NT2/D1 (cell line): ENCODE measurements around the gene SCUBE3.

Experiments
- DNase-seq: peaks from one replicate; pipeline ENCODE4 v3.0.0-alpha.2; 2011; ENCODE audit warnings: low read depth, low spot score
- H3K27me3 ChIP-seq: 2 replicates; pipeline ENCODE4 v1.6.0; 2011; ENCODE audit warnings: mild to moderate bottlenecking; ENCODE audit not compliant: insufficient read length, insufficient read depth
- H3K36me3 ChIP-seq: 2 replicates; pipeline ENCODE4 v1.6.1; 2011; ENCODE audit warnings: mild to moderate bottlenecking, low read length, mixed read lengths; ENCODE audit not compliant: insufficient read depth, insufficient read length
- H3K4me1 ChIP-seq: 2 replicates; pipeline ENCODE4 v1.5.1; 2011; ENCODE audit not compliant: insufficient read depth, insufficient read length
- H3K4me3 ChIP-seq: 2 replicates; pipeline ENCODE4 v1.5.1; 2011; ENCODE audit warnings: low read depth; ENCODE audit not compliant: insufficient read length
- H3K9ac ChIP-seq: 2 replicates; pipeline ENCODE4 v1.6.0; 2011; ENCODE audit warnings: low read depth; ENCODE audit not compliant: insufficient read length
- H3K9me3 ChIP-seq: 2 replicates; pipeline ENCODE4 v1.5.1; 2011; ENCODE audit warnings: mild to moderate bottlenecking, low read length; ENCODE audit not compliant: insufficient read depth
- SUZ12 ChIP-seq: IDR thresholded peaks from 2 replicates; pipeline ENCODE4 v1.6.1; 2011; ENCODE audit not compliant: insufficient read length, insufficient read depth; ENCODE audit errors: extremely low read depth
- YY1 ChIP-seq: IDR thresholded peaks from 2 replicates; pipeline ENCODE4 v1.6.1; 2011; ENCODE audit not compliant: insufficient read length, insufficient read depth
- ZNF274 ChIP-seq: IDR thresholded peaks from 2 replicates; pipeline ENCODE4 v1.6.1; 2011; ENCODE audit warnings: mild to moderate bottlenecking, low read depth, low read length

The SCUBE3 gene

DNA sequence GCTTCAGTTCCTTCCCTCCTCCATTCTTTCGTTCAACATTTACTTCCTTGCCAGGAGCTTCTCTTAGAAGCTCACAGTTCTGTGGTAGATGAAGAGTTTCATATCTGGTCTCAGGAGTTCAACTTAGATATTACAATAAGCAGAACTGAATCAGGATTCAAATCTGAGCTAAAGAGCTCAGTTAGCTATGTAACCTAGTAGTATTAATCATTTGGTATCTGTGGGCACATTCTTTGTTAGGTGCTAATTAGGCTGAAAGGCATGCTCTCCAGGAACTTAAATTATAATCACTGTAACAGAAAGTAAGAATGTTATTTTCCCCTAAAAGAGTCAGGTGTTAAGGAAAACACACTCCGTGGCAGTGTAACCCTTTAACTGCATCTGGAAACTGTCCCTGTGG is 54.1 kb downstream of the SCUBE3 start:
- no peaks in the 10 kb centered on the region for H3K4me1 ChIP-seq
- no peak for DNase-seq
- no peaks in the 10 kb centered on the region for H3K27me3 ChIP-seq
- no peaks in the 10 kb centered on the region for H3K36me3 ChIP-seq
- H3K4me3 ChIP-seq, result no peak overlapping the region
- TF ChIP-seq ZNF274, result no peak
- no peak for TF ChIP-seq YY1
- TF ChIP-seq SUZ12, result no peak
- H3K9ac ChIP-seq, result no peak overlapping the region
- H3K9me3 ChIP-seq, result no peaks in the 10 kb centered on the region

DNA sequence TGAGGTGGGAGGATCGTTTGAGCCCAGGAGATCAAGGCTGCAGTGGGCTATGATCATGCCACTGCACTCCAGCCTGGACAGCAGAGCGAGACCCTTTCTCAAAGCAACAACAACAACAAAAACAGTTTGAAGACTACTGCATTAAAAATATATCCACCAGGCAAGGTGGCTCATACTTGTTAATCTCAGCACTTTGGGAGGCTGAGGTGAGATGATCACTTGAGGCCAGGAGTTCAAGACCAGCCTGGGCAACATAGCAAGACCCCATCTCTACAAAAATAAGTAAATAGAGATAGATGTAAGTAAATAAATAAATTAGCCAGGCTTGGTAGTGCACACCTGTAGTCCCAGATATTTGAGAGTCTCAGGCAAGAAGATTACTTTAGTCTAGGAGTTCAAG is 58.2 kb downstream of the SCUBE3 start:
- Histone ChIP-seq H3K4me1 (peaks cover 3% of the 10 kb centered on the region), H3K27me3 (no peaks in the 10 kb centered on the region), H3K9ac (no peak overlapping the region), H3K36me3 (no peaks in the 10 kb centered on the region), H3K4me3 (no peak overlapping the region), H3K9me3 (no peaks in the 10 kb centered on the region)
- TF ChIP-seq SUZ12, result no peak
- no peak for TF ChIP-seq YY1
- TF ChIP-seq ZNF274, result no peak
- DNase-seq, result no peak

DNA sequence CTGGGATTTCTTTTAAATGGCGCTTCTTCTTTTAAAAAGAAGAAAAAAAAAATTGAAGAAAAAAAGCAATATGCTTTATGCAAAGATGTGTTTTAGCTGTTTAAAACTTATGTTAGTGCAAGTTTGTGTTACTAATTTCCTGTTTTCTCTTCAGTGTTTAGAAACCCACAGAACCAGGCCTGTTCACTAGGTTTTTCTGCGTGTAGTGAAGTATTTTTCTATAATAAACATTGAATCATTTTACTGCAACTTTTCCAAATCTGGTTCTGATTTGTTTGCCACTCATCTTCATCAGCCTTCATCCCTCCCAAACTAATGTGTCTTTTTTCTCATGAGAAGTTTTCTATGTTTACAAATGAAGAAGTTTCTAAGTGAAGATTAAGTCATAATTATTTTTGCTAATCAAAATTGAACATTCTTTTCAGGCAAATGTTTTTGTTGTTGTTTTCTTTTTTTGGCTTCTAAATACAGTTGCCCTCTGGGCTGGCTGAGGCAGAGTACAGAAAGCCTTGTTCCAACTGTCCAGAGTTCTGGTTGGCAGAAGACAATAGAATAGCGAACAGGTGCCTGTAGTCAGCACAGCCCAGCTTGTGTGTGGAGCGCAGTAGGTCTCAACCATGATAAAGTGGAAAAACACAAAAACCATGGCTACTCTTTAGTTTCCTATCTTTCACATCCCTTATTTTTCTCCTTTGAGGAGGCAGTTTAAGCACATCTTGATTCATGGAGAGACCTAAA is 60.2 kb downstream of the SCUBE3 start:
- H3K4me1 ChIP-seq, result peaks cover 3% of the 10 kb centered on the region
- H3K9me3 ChIP-seq, result no peaks in the 10 kb centered on the region
- no peaks in the 10 kb centered on the region for H3K27me3 ChIP-seq
- H3K36me3 ChIP-seq, result no peaks in the 10 kb centered on the region
- H3K4me3 ChIP-seq, result no peak overlapping the region
- no peak for DNase-seq
- no peak overlapping the region for H3K9ac ChIP-seq
- TF ChIP-seq ZNF274 (no peak), YY1 (no peak), SUZ12 (no peak)

DNA sequence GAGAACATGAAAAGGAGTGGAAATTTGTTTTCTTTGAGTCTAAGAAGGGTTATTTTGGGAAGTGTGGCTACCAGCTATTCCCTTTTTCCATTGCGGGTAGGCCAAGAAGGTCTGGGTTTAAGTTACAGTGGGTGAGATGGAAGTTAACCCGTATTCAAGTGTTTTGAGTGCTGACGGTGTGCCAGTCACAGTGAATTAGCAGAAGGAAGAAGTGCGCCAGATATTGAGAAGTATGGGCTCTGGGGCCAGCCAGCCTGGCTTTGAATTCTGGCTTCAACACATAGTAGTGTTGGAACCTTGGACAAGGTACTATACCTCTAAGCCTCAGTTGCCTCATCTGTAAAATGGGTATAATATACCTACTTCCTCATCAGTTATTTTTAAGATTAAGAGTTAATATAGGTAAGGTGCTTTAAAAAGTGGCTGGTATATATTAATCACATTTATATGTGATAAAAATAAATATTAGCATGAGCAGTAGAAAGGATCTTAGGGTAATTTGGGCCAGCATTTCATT is 62.0 kb downstream of the SCUBE3 start:
- TF ChIP-seq SUZ12, result no peak
- TF ChIP-seq ZNF274, result no peak
- TF ChIP-seq YY1, result no peak
- no peaks in the 10 kb centered on the region for H3K9me3 ChIP-seq
- DNase-seq, result no peak
- H3K27me3 ChIP-seq, result no peaks in the 10 kb centered on the region
- H3K9ac ChIP-seq, result no peak overlapping the region
- H3K4me1 ChIP-seq, result peaks cover 3% of the 10 kb centered on the region
- H3K4me3 ChIP-seq, result no peak overlapping the region
- no peaks in the 10 kb centered on the region for H3K36me3 ChIP-seq

DNA sequence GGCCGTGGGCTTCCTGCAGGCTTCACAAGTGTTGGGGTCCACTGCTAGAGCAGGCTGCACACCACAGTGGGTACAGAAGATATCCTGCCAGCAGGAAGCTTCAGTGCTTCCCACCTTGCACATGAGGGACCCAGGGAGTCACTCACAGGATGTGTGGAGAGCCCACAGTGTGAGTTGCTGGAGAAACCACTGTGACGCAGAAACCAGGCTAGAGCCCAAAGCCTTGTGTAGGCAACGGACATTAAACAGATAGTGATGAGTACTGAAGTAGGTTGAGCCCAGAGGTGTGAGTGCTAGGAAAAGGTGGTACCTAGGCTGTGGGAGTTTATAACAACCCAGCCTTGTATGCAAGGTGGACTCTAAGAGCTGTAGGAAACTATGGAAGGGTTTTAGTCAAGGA is 65.0 kb downstream of the SCUBE3 start:
- Histone ChIP-seq H3K27me3 (no peaks in the 10 kb centered on the region), H3K36me3 (peaks cover 11% of the 10 kb centered on the region), H3K4me3 (no peak overlapping the region), H3K9ac (no peak overlapping the region), H3K9me3 (no peaks in the 10 kb centered on the region), H3K4me1 (peaks cover 3% of the 10 kb centered on the region)
- TF ChIP-seq ZNF274, result no peak
- TF ChIP-seq YY1, result no peak
- no peak for TF ChIP-seq SUZ12
- DNase-seq, result no peak

DNA sequence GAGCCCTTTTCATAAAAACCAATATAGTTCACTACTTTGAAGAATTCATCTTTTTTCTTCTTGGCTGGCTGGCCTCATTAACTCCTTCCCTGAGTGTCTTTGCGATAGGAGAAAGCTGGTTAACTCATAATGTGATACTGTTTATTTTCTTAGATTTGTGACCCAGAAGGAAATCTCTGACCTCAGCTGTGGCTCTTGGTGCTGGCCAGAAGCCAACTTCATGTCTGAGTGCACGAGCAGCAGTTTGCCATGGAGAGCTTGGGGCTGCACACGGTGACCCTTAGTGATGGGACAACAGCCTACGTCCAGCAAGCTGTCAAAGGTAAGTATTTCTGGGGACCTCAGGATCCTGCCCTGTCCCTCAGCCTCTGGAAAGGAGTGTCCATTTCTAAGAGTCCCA is 67.1 kb downstream of the SCUBE3 start:
- Histone ChIP-seq H3K36me3 (peaks cover 11% of the 10 kb centered on the region), H3K27me3 (no peaks in the 10 kb centered on the region), H3K4me1 (peaks cover 3% of the 10 kb centered on the region), H3K9me3 (no peaks in the 10 kb centered on the region), H3K9ac (no peak overlapping the region), H3K4me3 (no peak overlapping the region)
- DNase-seq, result no peak
- TF ChIP-seq YY1, result no peak
- TF ChIP-seq ZNF274, result no peak
- no peak for TF ChIP-seq SUZ12

DNA sequence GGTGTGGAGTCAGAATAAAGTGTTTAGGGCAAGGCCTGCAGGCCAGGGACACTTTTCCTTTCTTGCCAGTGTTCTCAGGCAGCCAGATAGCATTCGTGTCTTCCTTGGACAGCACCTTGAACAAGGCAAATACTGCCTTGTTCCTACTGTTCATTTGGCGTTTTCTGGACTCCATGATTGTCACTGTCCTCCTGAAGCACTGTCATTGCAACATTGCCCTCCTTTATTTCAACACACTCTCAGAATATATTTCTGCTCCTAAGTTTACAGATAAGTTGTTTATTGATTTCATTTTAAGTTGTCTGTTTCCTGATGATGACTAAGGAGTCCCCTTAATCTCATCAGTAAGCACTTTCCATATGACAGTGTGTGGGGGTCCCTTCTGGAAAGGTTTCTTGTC is 68.7 kb downstream of the SCUBE3 start:
- no peak for TF ChIP-seq SUZ12
- Histone ChIP-seq H3K27me3 (no peaks in the 10 kb centered on the region), H3K36me3 (peaks cover 26% of the 10 kb centered on the region), H3K9ac (no peak overlapping the region), H3K4me3 (no peak overlapping the region), H3K4me1 (no peaks in the 10 kb centered on the region), H3K9me3 (no peaks in the 10 kb centered on the region)
- no peak for DNase-seq
